MV-4-11 (cell line): ENCODE data around the gene NR4A1.

ENCODE experiments used
- DNase-seq: peaks from one replicate; lab custom pipeline; 2025; lab: John Stamatoyannopoulos, UW

The NR4A1 gene

GRCh38 chr12:52018433-52019112, 32.7 kb upstream of the NR4A1 start:
- no peak for DNase-seq

GRCh38 chr12:52019113-52019770, 32.0 kb upstream of the NR4A1 start:
- DNase-seq: no peak

- DNase-seq: peak; percentile 72
These were observed 30.5 kb upstream of the NR4A1 start for GRCh38 chr12:52020539-52021336.

GRCh38 chr12:52022841-52023181, 28.4 kb upstream of the NR4A1 start:
- no peak for DNase-seq

GRCh38 chr12:52023182-52023975, 27.9 kb upstream of the NR4A1 start:
- peak; percentile 67 for DNase-seq

GRCh38 chr12:52023976-52024688, 27.1 kb upstream of the NR4A1 start:
- no peak for DNase-seq

- peak; percentile 94 for DNase-seq
These were observed 26.4 kb upstream of the NR4A1 start for GRCh38 chr12:52024845-52025230.

- no peak for DNase-seq
These were observed 25.0 kb upstream of the NR4A1 start for GRCh38 chr12:52026263-52026662.

- peak; percentile 35 for DNase-seq
These were observed 24.0 kb upstream of the NR4A1 start for GRCh38 chr12:52027085-52027843.

- DNase-seq: no peak
These were observed 21.6 kb upstream of the NR4A1 start for GRCh38 chr12:52029685-52030084.

- no peak for DNase-seq
These were observed 18.8 kb upstream of the NR4A1 start for GRCh38 chr12:52032446-52032803.

GRCh38 chr12:52032804-52033445, 18.3 kb upstream of the NR4A1 start:
- peak; percentile 94 for DNase-seq

- DNase-seq: no peak
These were observed 17.6 kb upstream of the NR4A1 start for GRCh38 chr12:52033446-52034140.

- DNase-seq: no peak
These were observed 16.1 kb upstream of the NR4A1 start for GRCh38 chr12:52035190-52035589.

GRCh38 chr12:52035926-52036325, 15.3 kb upstream of the NR4A1 start:
- no peak for DNase-seq

GRCh38 chr12:52036587-52037171, 14.6 kb upstream of the NR4A1 start:
- peak; percentile 68 for DNase-seq

- DNase-seq: no peak
These were observed 13.9 kb upstream of the NR4A1 start for GRCh38 chr12:52037248-52037861.

- DNase-seq: no peak
These were observed 12.8 kb upstream of the NR4A1 start for GRCh38 chr12:52038447-52038846.

- DNase-seq: no peak
These were observed 10.2 kb upstream of the NR4A1 start for GRCh38 chr12:52041035-52041434.
